H1 (cell line): ENCODE results near the gene PRSS53. TPM values are rescaled to one million over a fixed set of nuclear protein-coding genes. Genes with fewer than 3 reads are reported as not detected.

Experiments
- CTCF ChIA-PET: fragments of 300-600 bp; sonication (Branson Sonifier 250); formaldehyde crosslinking; loops from one replicate; lab custom pipeline; 2021; ENCODE audit not compliant: partially characterized antibody; lab: Charles Lee
- POLR2A ChIA-PET: fragments of 300-600 bp; sonication (Branson Sonifier 250); formaldehyde crosslinking; loops from one replicate; lab custom pipeline; 2021; ENCODE audit warnings: inconsistent platforms; ENCODE audit not compliant: partially characterized antibody; lab: Charles Lee
- DNase-seq, 2 experiments: peaks; one replicate each; pipeline versions ENCODE4 v3.0.0 to v3.0.0-alpha.2; 2010 to 2022; ENCODE audit warnings: low spot score in 2 of 2, low read depth in 1 of 2, mixed read lengths in 1 of 2
- FAIRE-seq: peaks from 2 replicates; lab custom pipeline; 2011; peaks lifted over from hg19 to GRCh38; lab: Jason Lieb, UNC
- H2AFZ ChIP-seq: 2 replicates; pipeline ENCODE4 v1.8.1; 2012; ENCODE audit warnings: low read length, inconsistent platforms
- H2AK5ac ChIP-seq: 2 replicates; pipeline ENCODE4 v1.6.1; 2013; ENCODE audit warnings: low read depth, low read length
- H2BK120ac ChIP-seq: replicated peaks from 2 replicates; pipeline ENCODE3; 2013; ENCODE audit warnings: low read depth, low read length, inconsistent platforms
- H2BK12ac ChIP-seq: 2 replicates; pipeline ENCODE4 v1.6.1; 2013; ENCODE audit warnings: low read depth, low read length
- H2BK15ac ChIP-seq: 2 replicates; pipeline ENCODE4 v1.6.1; 2013; ENCODE audit warnings: low read length
- H2BK20ac ChIP-seq: 2 replicates; pipeline ENCODE4 v1.6.1; 2013; ENCODE audit warnings: low read length
- H2BK5ac ChIP-seq: 2 replicates; pipeline ENCODE4 v1.6.1; 2013; ENCODE audit warnings: low read depth, low read length
- H3K14ac ChIP-seq: 2 replicates; pipeline ENCODE4 v1.6.1; 2013; ENCODE audit warnings: inconsistent platforms; ENCODE audit not compliant: insufficient read length
- H3K18ac ChIP-seq: 2 replicates; pipeline ENCODE4 v1.6.1; 2013; ENCODE audit warnings: low read length; ENCODE audit errors: extremely low read depth
- H3K23ac ChIP-seq: 2 replicates; pipeline ENCODE4 v1.6.1; 2013; ENCODE audit warnings: inconsistent platforms; ENCODE audit not compliant: insufficient read length
- H3K23me2 ChIP-seq: 2 replicates; pipeline ENCODE4 v1.6.1; 2013; ENCODE audit warnings: low read depth, low read length
- H3K27ac ChIP-seq: 2 replicates; pipeline ENCODE4 v1.6.1; 2011; ENCODE audit warnings: low read depth, low read length, inconsistent platforms
- H3K27me3 ChIP-seq, 4 experiments: replicated peaks in 1 of 4; 1 replicate in 1 of 4; 2 replicates in 3 of 4; pipeline versions ENCODE4 v1.6.1 to v1.8.1; 2011 to 2013; ENCODE audit warnings: low read length in 3 of 4, mild to moderate bottlenecking in 3 of 4, inconsistent platforms in 2 of 4, mixed read lengths in 2 of 4, moderate library complexity in 1 of 4; ENCODE audit not compliant: control insufficient read depth in 3 of 4, insufficient read depth in 3 of 4; ENCODE audit errors: extremely low read depth in 1 of 4
- H3K36me3 ChIP-seq, 4 experiments: 2 replicates each; pipeline versions ENCODE4 v1.6.1 to v1.8.1; 2011 to 2013; ENCODE audit warnings: mild to moderate bottlenecking in 4 of 4, low read length in 3 of 4, moderate library complexity in 2 of 4, control low read depth in 1 of 4, inconsistent platforms in 1 of 4; ENCODE audit not compliant: insufficient read depth in 4 of 4, control insufficient read depth in 2 of 4
- H3K4ac ChIP-seq: replicated peaks from 2 replicates; pipeline ENCODE3; 2013; ENCODE audit warnings: low read length, low read depth, mixed read lengths, inconsistent platforms; ENCODE audit not compliant: insufficient read length
- H3K4me1 ChIP-seq, 4 experiments: replicated peaks in 1 of 4; 1 replicate in 1 of 4; 2 replicates in 3 of 4; pipeline versions ENCODE4 v1.6.1 to v1.8.1; 2011 to 2013; ENCODE audit warnings: low read length in 3 of 4, inconsistent platforms in 2 of 4, mixed read lengths in 1 of 4; ENCODE audit not compliant: insufficient read depth in 4 of 4, control insufficient read depth in 3 of 4
- H3K4me2 ChIP-seq, 2 experiments: 2 replicates each; pipeline versions ENCODE4 v1.6.1 to v1.8.1; 2011 to 2013; ENCODE audit warnings: low read depth in 2 of 2, low read length in 2 of 2, control low read depth in 1 of 2, inconsistent platforms in 1 of 2, mild to moderate bottlenecking in 1 of 2; ENCODE audit not compliant: insufficient read depth in 1 of 2
- H3K4me3 ChIP-seq, 4 experiments: fragments of 200-600, 300-600 bp in 1 of 4; sonication (generic), shearing (Covaris generic), sonication (Bioruptor Twin) in 1 of 4; 2 replicates each; pipeline versions ENCODE4 v1.5.1 to v1.8.1; 2011 to 2016; ENCODE audit warnings: low read length in 4 of 4, low read depth in 3 of 4, control low read depth in 2 of 4, inconsistent platforms in 2 of 4, mild to moderate bottlenecking in 2 of 4, mixed read lengths in 1 of 4, moderate library complexity in 1 of 4; ENCODE audit not compliant: insufficient read depth in 2 of 4; ENCODE audit errors: extremely low read depth in 1 of 4
- H3K56ac ChIP-seq: replicated peaks from 2 replicates; pipeline ENCODE3; 2013; ENCODE audit warnings: low read depth, mild to moderate bottlenecking, mixed read lengths, low read length, inconsistent platforms; ENCODE audit not compliant: insufficient read length
- H3K79me1 ChIP-seq: 2 replicates; pipeline ENCODE4 v1.6.1; 2013; ENCODE audit warnings: low read depth, low read length, control low read depth
- H3K79me2 ChIP-seq, 2 experiments: 2 replicates each; pipeline versions ENCODE4 v1.6.1 to v1.8.1; 2012 to 2013; ENCODE audit warnings: low read length in 2 of 2, mild to moderate bottlenecking in 2 of 2, inconsistent platforms in 1 of 2; ENCODE audit not compliant: insufficient read depth in 2 of 2, control insufficient read depth in 1 of 2
- H3K9ac ChIP-seq, 4 experiments: replicated peaks in 1 of 4; 1 replicate in 1 of 4; 2 replicates in 3 of 4; pipeline versions ENCODE4 v1.6.1 to v1.8.1; 2011 to 2013; ENCODE audit warnings: low read depth in 3 of 4, low read length in 3 of 4, control low read depth in 2 of 4, mild to moderate bottlenecking in 2 of 4, moderate library complexity in 2 of 4, inconsistent platforms in 1 of 4; ENCODE audit errors: extremely low read depth in 1 of 4
- H3K9me3 ChIP-seq, 2 experiments: 2 replicates each; pipeline versions ENCODE4 v1.6.1 to v1.8.1; 2012 to 2013; ENCODE audit warnings: mild to moderate bottlenecking in 2 of 2, moderate library complexity in 2 of 2, control low read depth in 1 of 2, inconsistent platforms in 1 of 2, low read depth in 1 of 2, low read length in 1 of 2, mixed read lengths in 1 of 2; ENCODE audit not compliant: insufficient read depth in 2 of 2
- H4K20me1 ChIP-seq, 2 experiments: replicated peaks in 1 of 2; 2 replicates each; pipeline versions ENCODE3 to v1.8.1; 2011 to 2013; ENCODE audit warnings: inconsistent platforms in 2 of 2, low read length in 2 of 2, mild to moderate bottlenecking in 1 of 2; ENCODE audit not compliant: insufficient read depth in 2 of 2, control insufficient read depth in 1 of 2
- H4K5ac ChIP-seq: 2 replicates; pipeline ENCODE4 v1.6.1; 2013; ENCODE audit warnings: low read length, low read depth, mixed read lengths, inconsistent platforms; ENCODE audit not compliant: insufficient read length
- H4K8ac ChIP-seq: 2 replicates; pipeline ENCODE4 v1.8.0; 2013; ENCODE audit warnings: mild to moderate bottlenecking, moderate library complexity, low read length, inconsistent platforms; ENCODE audit not compliant: insufficient read depth; ENCODE audit errors: extremely low read depth
- H4K91ac ChIP-seq: replicated peaks from 2 replicates; pipeline ENCODE3; 2013; ENCODE audit warnings: low read length, mixed read lengths, inconsistent platforms; ENCODE audit not compliant: insufficient read length
- BACH1 ChIP-seq: IDR thresholded peaks from 2 replicates; pipeline ENCODE4 v1.6.1; 2012; ENCODE audit warnings: low read length, improper control_type of control experiment
- CBX5 ChIP-seq: fragments of 300-800, 300-1000 bp; sonication (generic); IDR thresholded peaks from 2 replicates; pipeline ENCODE4 v1.7.1; 2016; ENCODE audit warnings: antibody characterized with exemption, low read length, low read depth
- GABPA ChIP-seq: IDR thresholded peaks from 2 replicates; pipeline ENCODE4 v1.6.1; 2011; ENCODE audit warnings: mild to moderate bottlenecking, low read length, moderate library complexity, borderline replicate concordance; ENCODE audit not compliant: insufficient read depth
- POU5F1 ChIP-seq: IDR thresholded peaks from 2 replicates; pipeline ENCODE4 v1.6.1; 2011; ENCODE audit warnings: low read depth, mild to moderate bottlenecking, low read length, moderate library complexity
- TCF12 ChIP-seq: IDR thresholded peaks from 2 replicates; pipeline ENCODE4 v1.6.1; 2011; ENCODE audit warnings: low read depth, mild to moderate bottlenecking, low read length
- WGBS, 2 experiments: shearing (Covaris generic) in 1 of 2; methylation state at CpG; one replicate each; pipeline versions ENCODE4 v1.1.6 to v1.1.7; 2013 to 2015; ENCODE audit warnings: low lambda C conversion rate in 2 of 2, mixed read lengths in 2 of 2, inconsistent platforms in 1 of 2, low coverage in 1 of 2, missing lambda C conversion rate in 1 of 2; ENCODE audit not compliant: insufficient replicate concordance in 2 of 2, insufficient coverage in 1 of 2, insufficient read length in 1 of 2; ENCODE audit errors: extremely low coverage in 1 of 2, missing lambda C conversion rate in 1 of 2; 5-methylcytosine and 5-hydroxymethylcytosine counted together
- polyA plus RNA-seq, 7 experiments: library from polyadenylated mRNA; depleted of rRNA in 3 of 7; stranded (reverse) in 5 of 7; unstranded in 2 of 7; fragments of >200 nt in 5 of 7; fragments of 200-250 nt in 2 of 7; gene quantifications; 1 replicate in 5 of 7; 2 replicates in 1 of 7; 4 replicates in 1 of 7; pipeline versions ENCODE4 v1.2.1 to v1.2.3, GENCODE V29; 2011 to 2013; ENCODE audit warnings: missing spikeins in 2 of 7, mixed read lengths in 2 of 7
- total RNA-seq: library from RNA; stranded (reverse); fragmentation: NEBNext Ultra II Directional; extraction: Animal tissue kit (Norgen Biotek cat#: 25700); gene quantifications from 2 replicates; pipeline ENCODE4 v1.2.1, GENCODE V29; 2021

Gene PRSS53
- total and polyA plus RNA-seq, 2 of the 8 experiments (the other 6 are each of a cell fraction or from before 2014, with no cell fraction given): 1.7 to 2.6 TPM

- H3K56ac ChIP-seq: no peak overlapping the region
- no peak overlapping the region for H3K9ac ChIP-seq
- H2BK12ac ChIP-seq: no peak overlapping the region
- no peak overlapping the region for H2BK120ac ChIP-seq
- no peak overlapping the region; the same call in 1 of the 2 replicates for H2BK5ac ChIP-seq
- no peak overlapping the region for H3K4ac ChIP-seq
- H3K27ac ChIP-seq: no peak overlapping the region
- no peaks in the 10 kb centered on the region for H3K4me1 ChIP-seq
- 80% methylated on average over 8 of the region's 8 CpGs; no CpG with 5 or more reads in 1 of the 2 experiments for WGBS, 2 experiments
- no peaks in the 10 kb centered on the region for H3K27me3 ChIP-seq
- DNase-seq: no peak
- H4K20me1 ChIP-seq: peaks cover 16 to 18% of the 10 kb centered on the region in 2 experiments
- H2AK5ac ChIP-seq: no peak overlapping the region
- H2AFZ ChIP-seq: no peak overlapping the region
- no peak for FAIRE-seq
- no peak overlapping the region for H4K5ac ChIP-seq
- no peak overlapping the region for H4K91ac ChIP-seq
- TF ChIP-seq TCF12: no peak
- TF ChIP-seq CBX5: no peak
- TF ChIP-seq GABPA: no peak
- no peak for TF ChIP-seq BACH1
- no peak for TF ChIP-seq POU5F1
- H3K9me3 ChIP-seq: no peaks in the 10 kb centered on the region
- no peak overlapping the region for H2BK15ac ChIP-seq
- no peak overlapping the region for H3K18ac ChIP-seq
- peaks cover 2% of the 10 kb centered on the region; the same call in 1 of the 2 replicates for H3K79me1 ChIP-seq
- CTCF ChIA-PET: interaction anchor here (0.6 to 1.7 kb wide), 3 partner anchors 10 to 132 kb away, joined by 3 to 6 read pairs (median 4); no protein-coding TSS in a partner anchor
- no peak overlapping the region for H2BK20ac ChIP-seq
- H3K36me3 ChIP-seq: peaks cover 0 to 14% (median 8%) of the 10 kb centered on the region in 4 experiments; a peak in 4 of 8 replicates
- no peak overlapping the region for H3K14ac ChIP-seq
- no peak overlapping the region for H3K4me3 ChIP-seq
- H3K4me2 ChIP-seq: no peak overlapping the region
- H4K8ac ChIP-seq: no peak overlapping the region; the same call in 1 of the 2 replicates
- no peak overlapping the region for H3K23ac ChIP-seq
- peaks cover 0 to 4% of the 10 kb centered on the region in 2 experiments; a peak in 1 of 4 replicates for H3K79me2 ChIP-seq
- no peaks in the 10 kb centered on the region for H3K23me2 ChIP-seq
- POLR2A ChIA-PET: interaction anchor here (0.8 to 4.7 kb wide), 5 partner anchors 8 to 83 kb away, joined by 3 to 34 read pairs (median 5); partner anchors contain the start of genes ZNF646 and ZNF668
These were observed 3.3 kb downstream of the PRSS53 start for GRCh38 chr16:31085411-31085810.
